Measurements from ENCODE around the gene ZNF148. TPM values are rescaled to one million over a fixed set of nuclear protein-coding genes. Genes with fewer than 3 reads are reported as not detected.
"Not testable (repeated sequence)": the region's sequence is repeated elsewhere in the genome, so short reads cannot be mapped to it uniquely, and the experiment has no call there.

ZNF148 gene
- polyA plus RNA-seq, 1 experiment, result 43.5 TPM

DNA sequence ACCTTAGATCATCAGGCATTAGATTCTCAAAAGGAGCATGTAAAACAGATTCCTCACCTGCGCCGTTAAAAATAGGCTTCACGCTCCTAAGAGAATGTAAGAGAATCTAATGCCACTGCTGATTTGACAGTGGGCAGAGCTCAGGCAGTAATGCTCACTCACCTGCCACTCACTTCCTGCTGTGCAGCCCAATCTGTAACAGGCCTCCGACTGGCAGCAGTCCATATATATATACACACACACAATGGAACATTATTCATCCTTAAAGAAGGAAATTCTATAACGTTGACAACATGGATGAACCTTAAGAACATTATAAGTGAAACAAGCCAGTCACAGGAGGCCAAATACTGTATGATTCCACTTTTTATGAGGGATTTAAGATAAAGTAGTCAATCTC, 24.5 kb downstream of the ZNF148 start:
- CTCF ChIA-PET, result no interaction called here

DNA sequence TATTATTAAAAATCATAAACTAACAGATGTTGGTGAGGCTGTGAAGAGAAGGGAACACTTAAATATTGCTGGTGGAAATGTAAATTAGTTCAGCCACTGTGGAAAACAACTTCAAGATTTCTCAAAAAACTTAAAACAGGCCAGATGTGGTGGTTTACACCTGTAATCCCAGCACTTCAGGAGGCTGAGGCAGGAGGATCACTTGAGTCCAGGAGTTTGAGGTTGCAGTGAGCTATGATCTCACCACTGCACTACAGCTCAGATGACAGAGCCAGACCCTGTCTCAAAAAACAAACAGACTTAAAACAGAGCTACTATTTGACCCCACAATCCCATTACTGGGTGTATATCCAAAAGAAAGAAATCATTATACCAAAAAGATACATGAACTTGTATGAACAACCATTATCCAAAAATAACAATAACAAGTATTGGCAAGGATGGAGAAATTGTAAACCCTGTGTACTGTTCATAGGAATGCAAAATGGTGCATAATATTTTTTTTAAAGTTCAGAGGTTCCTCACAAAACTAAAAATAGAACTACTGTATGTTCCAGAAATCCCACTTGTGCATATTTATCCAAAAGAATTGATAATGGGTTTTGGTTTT, 25.5 kb downstream of the ZNF148 start:
- no peaks in the 10 kb centered on the region for H3K27me3 ChIP-seq (ENCODE audit: control insufficient read depth, insufficient read depth, low read length)
- H3K27ac ChIP-seq (ENCODE audit: low read depth, low read length), result no peak overlapping the region
- POLR2A ChIA-PET, result no interaction called here

More for the DNA sequence above, 24.5 kb downstream of the ZNF148 start:
- TF ChIP-seq, protein P1, sequence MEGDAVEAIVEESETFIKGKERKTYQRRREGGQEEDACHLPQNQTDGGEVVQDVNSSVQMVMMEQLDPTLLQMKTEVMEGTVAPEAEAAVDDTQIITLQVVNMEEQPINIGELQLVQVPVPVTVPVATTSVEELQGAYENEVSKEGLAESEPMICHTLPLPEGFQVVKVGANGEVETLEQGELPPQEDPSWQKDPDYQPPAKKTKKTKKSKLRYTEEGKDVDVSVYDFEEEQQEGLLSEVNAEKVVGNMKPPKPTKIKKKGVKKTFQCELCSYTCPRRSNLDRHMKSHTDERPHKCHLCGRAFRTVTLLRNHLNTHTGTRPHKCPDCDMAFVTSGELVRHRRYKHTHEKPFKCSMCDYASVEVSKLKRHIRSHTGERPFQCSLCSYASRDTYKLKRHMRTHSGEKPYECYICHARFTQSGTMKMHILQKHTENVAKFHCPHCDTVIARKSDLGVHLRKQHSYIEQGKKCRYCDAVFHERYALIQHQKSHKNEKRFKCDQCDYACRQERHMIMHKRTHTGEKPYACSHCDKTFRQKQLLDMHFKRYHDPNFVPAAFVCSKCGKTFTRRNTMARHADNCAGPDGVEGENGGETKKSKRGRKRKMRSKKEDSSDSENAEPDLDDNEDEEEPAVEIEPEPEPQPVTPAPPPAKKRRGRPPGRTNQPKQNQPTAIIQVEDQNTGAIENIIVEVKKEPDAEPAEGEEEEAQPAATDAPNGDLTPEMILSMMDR (IDR thresholded peaks at IDR 0.05; ENCODE audit: low read depth, low read length), result no peak
- POLR2A ChIA-PET, result no interaction called here
- DNase-seq (ENCODE audit: low read depth, low spot score), result no peak
- Histone ChIP-seq H3K27ac (ENCODE audit: low read depth, low read length) (no peak overlapping the region), H3K27me3 (ENCODE audit: control insufficient read depth, insufficient read depth, low read length) (no peaks in the 10 kb centered on the region), H3K9me3 (ENCODE audit: control insufficient read depth, insufficient read depth, low read length) (no peaks in the 10 kb centered on the region), H3K4me3 (ENCODE audit: low read depth, low read length) (no peak overlapping the region)

DNA sequence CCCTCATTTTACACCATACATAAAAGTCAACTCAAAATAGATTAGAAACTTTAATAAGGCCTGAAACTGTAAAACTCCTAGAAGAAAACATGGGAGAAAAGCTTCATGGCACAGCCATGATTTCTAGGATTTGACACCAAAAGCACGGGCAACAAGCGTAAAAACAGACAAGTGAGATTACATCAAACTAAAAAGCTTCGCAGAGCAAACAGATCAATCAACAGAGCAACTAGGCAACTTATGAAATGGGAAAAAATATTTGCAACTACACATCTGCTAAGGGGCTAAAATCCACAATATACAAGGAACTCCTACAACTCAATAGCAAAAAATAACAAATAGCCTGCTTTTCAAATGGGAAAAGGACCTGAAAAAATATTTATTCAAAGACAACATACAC, 26.1 kb downstream of the ZNF148 start:
- TF ChIP-seq, protein P1 (IDR thresholded peaks at IDR 0.05; ENCODE audit: low read depth, low read length), result no peak
- no peaks in the 10 kb centered on the region for H3K9me3 ChIP-seq (ENCODE audit: control insufficient read depth, insufficient read depth, low read length)
- ChIA-PET POLR2A (no interaction called here), CTCF (no interaction called here)
- H3K27ac ChIP-seq (ENCODE audit: low read depth, low read length), result no peak overlapping the region
- no peak overlapping the region for H3K4me3 ChIP-seq (ENCODE audit: low read depth, low read length)
- no peaks in the 10 kb centered on the region for H3K27me3 ChIP-seq (ENCODE audit: control insufficient read depth, insufficient read depth, low read length)
- DNase-seq (ENCODE audit: low read depth, low spot score), result no peak

More for the DNA sequence above, 25.5 kb downstream of the ZNF148 start:
- CTCF ChIA-PET, result no interaction called here
- Histone ChIP-seq H3K9me3 (ENCODE audit: control insufficient read depth, insufficient read depth, low read length) (no peaks in the 10 kb centered on the region), H3K4me3 (ENCODE audit: low read depth, low read length) (no peak overlapping the region)
- TF ChIP-seq, protein P1 (IDR thresholded peaks at IDR 0.05; ENCODE audit: low read depth, low read length), result no peak
- no peak for DNase-seq (ENCODE audit: low read depth, low spot score)

DNA sequence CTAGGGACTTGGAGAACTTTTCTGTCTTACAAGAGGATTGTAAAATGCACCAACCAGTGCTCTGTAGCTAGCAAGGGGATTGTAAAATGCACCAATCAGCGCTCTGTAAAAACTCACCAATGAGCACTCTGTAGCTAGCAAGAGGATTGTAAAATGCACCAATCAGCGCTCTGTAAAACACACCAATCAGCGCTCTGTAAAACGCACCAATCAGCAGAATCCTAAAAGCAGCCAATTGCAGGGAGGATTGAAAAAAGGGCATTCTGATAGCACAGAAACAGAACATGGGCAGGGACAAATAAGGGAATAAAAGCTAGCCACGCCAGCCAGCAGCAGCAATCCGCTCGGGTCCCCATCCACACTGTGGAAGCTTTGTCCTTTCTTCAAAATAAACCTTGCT, 31.8 kb downstream of the ZNF148 start:
- POLR2A ChIA-PET; DNase-seq (ENCODE audit: low read depth, low spot score); H3K27ac ChIP-seq (ENCODE audit: low read depth, low read length); H3K27me3 ChIP-seq (ENCODE audit: control insufficient read depth, insufficient read depth, low read length); H3K9me3 ChIP-seq (ENCODE audit: control insufficient read depth, insufficient read depth, low read length); CTCF ChIA-PET; H3K4me3 ChIP-seq (ENCODE audit: low read depth, low read length): not testable (repeated sequence)

DNA sequence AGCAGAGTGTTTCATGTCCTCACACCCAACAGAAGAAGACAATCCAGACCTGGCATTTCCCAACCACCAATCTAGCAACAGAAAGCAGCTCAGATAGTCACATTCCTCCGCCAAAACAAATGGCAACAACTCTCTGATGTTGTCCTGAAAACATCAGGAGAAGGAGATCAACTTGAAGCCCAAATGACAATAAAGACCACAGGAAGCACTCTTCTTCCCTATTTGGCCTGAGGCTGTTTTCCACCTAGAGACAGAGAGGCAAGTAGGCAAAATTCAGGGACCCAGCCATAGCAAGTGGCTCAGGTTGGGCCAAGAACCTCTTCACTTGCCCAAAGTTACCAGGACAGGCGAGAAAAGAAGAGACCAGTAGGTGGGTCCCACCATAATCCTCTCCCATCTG, 35.0 kb downstream of the ZNF148 start:
- CTCF ChIA-PET, result no interaction called here
- TF ChIP-seq, protein P1 (IDR thresholded peaks at IDR 0.05; ENCODE audit: low read depth, low read length), result no peak
- POLR2A ChIA-PET, result no interaction called here

More for the DNA sequence above, 35.0 kb downstream of the ZNF148 start:
- Histone ChIP-seq H3K9me3 (ENCODE audit: control insufficient read depth, insufficient read depth, low read length) (peaks cover 9% of the 10 kb centered on the region; the same call in 1 of the 2 replicates), H3K27me3 (ENCODE audit: control insufficient read depth, insufficient read depth, low read length) (no peaks in the 10 kb centered on the region), H3K4me3 (ENCODE audit: low read depth, low read length) (no peak overlapping the region), H3K27ac (ENCODE audit: low read depth, low read length) (no peak overlapping the region)
- no peak for DNase-seq (ENCODE audit: low read depth, low spot score)

All from AG04450 (cell line).